Activated CD4-positive, alpha-beta T cell treated with anti-CD3 and anti-CD28 coated beads for 24 hours (primary cell): Measurements from ENCODE around the gene TMEM191B.
A peak's percentile ranks its signal among the peaks of the same experiment; 100 is the strongest.
"Not testable (repeated sequence)": the region's sequence is repeated elsewhere in the genome, so short reads cannot be mapped to it uniquely, and the experiment has no call there.

ENCODE experiments used
- DNase-seq, 2 donors: peaks; one replicate each; pipeline ENCODE4 v3.0.0-alpha.2; 2020; ENCODE audit warnings: low read depth in 2 of 2

The TMEM191B gene

GRCh38 chr22:18558516-18558915, 30.9 kb downstream of the TMEM191B start:
- DNase-seq: not testable (repeated sequence)

DNA sequence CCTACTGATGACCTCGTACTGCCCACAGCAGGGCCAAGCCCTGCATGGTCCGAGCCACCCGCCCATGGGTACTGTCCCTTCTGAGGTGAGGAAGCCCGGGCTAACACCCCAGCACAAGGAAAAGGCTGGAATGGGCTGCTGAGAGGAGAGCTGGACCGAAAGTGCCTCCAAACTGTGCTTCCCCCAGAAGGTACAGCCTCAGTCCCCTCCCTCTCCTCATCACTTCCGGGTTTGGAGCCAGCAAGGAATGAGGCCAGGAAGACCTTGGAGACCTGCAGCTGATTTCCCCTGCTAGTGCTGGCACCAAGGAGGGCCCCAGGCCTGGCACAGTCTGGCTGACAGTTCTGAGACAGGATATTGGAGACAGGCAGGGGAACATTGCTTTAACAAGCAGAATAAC, 31.3 kb downstream of the TMEM191B start:
- not testable (repeated sequence) for DNase-seq

GRCh38 chr22:18560099-18560974, 32.7 kb downstream of the TMEM191B start:
- not testable (repeated sequence) for DNase-seq

DNA sequence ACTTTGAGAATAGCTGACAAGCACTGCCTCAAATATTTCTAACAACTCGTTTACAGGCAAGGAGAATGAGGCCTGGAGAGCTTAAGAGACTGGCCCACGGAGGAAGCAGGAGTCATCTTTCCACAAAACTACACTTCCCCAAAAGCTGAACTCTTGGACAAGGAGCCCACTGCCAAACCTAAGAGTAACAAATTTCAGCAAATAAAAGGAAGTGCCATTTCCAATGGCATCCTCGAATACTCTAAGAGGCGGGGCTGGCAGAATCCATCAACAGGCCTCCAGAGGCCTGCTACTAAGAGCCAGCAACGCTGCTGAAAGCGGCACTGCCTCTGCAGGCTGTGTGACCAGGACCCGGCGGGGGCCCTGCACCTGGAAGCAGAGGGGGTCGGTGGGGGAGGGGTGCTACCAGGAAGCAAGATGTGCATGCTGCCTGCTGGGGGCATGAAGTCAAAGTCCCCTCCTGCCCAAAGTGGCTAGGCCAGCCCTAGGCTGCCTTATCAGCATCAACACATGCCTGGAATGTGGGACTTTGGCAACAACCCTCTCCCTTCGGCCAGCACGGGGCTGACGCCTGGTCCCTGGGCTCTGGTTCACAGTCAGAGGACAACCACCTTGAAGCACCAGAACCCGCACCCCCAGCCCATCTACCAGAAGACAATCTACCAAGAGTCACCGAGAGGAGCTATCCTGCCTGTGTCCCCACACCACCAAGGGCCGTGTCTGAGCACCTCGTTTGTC, 43.1 kb downstream of the TMEM191B start:
- not testable (repeated sequence) for DNase-seq

- DNase-seq: not testable (repeated sequence)
Measured at GRCh38 chr22:18573483-18574164, 46.0 kb downstream of the TMEM191B start.

DNA sequence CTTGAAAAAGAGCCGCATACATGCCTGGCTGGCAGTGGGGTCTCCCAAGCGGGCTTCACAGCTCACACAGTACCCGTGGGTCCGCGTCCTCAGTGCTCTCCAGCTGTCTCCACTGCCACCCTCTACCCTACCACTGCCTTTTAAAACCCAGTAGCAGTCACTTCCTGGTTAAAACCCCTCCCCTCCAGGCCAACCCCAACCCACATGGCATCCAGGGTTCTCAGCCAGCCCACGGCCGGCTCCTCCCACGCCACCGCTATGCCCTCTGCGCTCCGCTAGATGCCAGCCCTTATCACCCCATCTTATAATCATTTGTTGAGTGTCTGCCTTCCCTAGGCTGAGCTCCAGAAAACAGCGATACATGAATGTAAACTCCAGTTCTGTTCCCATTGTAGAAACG, 47.0 kb downstream of the TMEM191B start:
- not testable (repeated sequence) for DNase-seq

- not testable (repeated sequence) for DNase-seq
Measured at GRCh38 chr22:18575686-18576085, 48.1 kb downstream of the TMEM191B start.

DNA sequence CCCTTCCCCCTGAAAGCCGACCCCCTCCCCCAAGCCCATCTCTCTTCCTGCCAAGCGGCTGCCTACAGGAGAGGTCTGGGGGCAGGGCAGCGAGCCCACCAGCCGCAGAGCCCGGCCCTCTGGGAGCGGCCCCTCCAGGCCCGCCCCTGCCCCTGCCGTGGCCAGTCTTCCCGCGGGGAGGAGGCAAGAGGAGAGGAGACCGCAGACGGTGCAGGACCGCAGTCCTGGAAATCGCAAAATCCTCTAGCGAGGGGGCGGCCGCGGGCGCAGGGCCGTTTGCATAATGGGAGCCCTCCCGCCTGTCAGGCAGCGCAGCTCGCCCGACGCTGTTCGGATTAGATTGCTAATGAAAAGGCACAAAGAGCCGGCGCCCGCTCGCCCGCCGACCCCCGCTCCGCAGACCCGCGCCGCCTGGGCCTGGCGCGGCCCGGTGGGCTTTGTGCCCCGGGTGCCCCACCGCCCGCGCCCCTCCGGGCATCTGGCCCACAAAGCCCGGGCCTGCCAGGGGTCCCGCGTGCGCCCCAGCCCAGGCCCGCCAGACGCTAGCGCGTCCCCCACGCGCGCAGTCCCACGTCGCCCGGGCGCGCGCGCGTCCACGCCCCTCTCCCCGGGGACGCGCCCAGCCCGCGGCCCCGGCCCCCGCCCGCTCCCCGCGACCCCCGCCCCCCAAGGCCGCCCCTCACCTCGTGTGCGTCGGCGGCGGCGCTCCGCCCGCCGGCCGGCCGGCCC, 49.7 kb downstream of the TMEM191B start:
- DNase-seq: not testable (repeated sequence)

DNA sequence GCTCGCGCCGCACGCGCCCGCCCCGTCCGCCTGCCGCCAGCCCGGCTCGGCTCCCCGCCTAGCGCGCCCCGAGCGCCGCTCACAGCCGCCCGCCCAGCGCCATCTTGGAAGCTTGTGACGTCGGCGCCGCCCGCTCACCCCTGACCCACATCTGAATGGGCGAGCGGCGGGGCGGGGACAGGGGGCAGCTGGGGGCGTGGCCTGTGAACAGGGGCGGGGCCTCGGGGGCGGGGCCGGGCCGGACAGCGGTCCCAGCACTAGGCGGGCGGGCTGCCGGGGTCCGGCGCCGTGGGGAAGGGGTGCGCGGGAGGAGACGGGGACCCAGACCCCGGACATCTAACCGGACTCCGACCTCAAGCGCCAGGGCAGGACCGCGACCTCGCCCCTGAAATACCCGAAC, 50.2 kb downstream of the TMEM191B start:
- peak in 1 of 2 donors; percentile 7 for DNase-seq
